HepG2 (cell line): ENCODE data around the gene CEBPB. TPM values are rescaled to one million over a fixed set of nuclear protein-coding genes. Genes with fewer than 3 reads are reported as not detected.

ENCODE experiments used
- HMGXB4 ChIP-seq, 2 experiments: sonication (generic) in 1 of 2; formaldehyde crosslinking in 1 of 2; IDR thresholded peaks; 2 replicates each; pipeline versions ENCODE4 v1.4.0 to v1.6.1; 2018 to 2020; ENCODE audit warnings: missing genetic modification reagents in 2 of 2, borderline replicate concordance in 1 of 2, low read depth in 1 of 2, mild to moderate bottlenecking in 1 of 2, missing biosample characterization in 1 of 2
- LCORL ChIP-seq, 2 experiments: fragments of 450-650 bp in 1 of 2; sonication (generic) in 1 of 2; formaldehyde crosslinking in 1 of 2; IDR thresholded peaks; 2 replicates each; pipeline versions ENCODE4 v1.5.0 to v1.6.1; 2017 to 2020; ENCODE audit warnings: antibody characterized with exemption in 1 of 2, missing genetic modification reagents in 1 of 2
- PBX3 ChIP-seq: sonication (generic); formaldehyde crosslinking; IDR thresholded peaks from 2 replicates; pipeline ENCODE4 v1.8.1; 2023; ENCODE audit warnings: missing genetic modification reagents, inconsistent platforms, borderline replicate concordance
- SIN3A ChIP-seq: IDR thresholded peaks from 2 replicates; pipeline ENCODE4 v1.6.1; 2011; ENCODE audit warnings: low read depth, mild to moderate bottlenecking, control low read depth, low read length, borderline replicate concordance
- SRY ChIP-seq: sonication (generic); formaldehyde crosslinking; IDR thresholded peaks from 2 replicates; pipeline ENCODE4 v1.8.0; 2022; ENCODE audit warnings: mild to moderate bottlenecking, missing genetic modification reagents
- ZBTB40 ChIP-seq, 2 experiments: fragments of 450-650 bp in 1 of 2; sonication (generic) in 1 of 2; formaldehyde crosslinking in 1 of 2; IDR thresholded peaks; 2 replicates each; pipeline versions ENCODE4 v1.6.1 to v1.8.0; 2016 to 2022; ENCODE audit warnings: antibody characterized with exemption in 1 of 2, mild to moderate bottlenecking in 1 of 2, missing genetic modification reagents in 1 of 2
- ZNF691 ChIP-seq: sonication (generic); formaldehyde crosslinking; IDR thresholded peaks from 2 replicates; pipeline ENCODE4 v1.4.0; 2020; ENCODE audit warnings: missing genetic modification reagents, low read depth, mild to moderate bottlenecking, borderline replicate concordance
- ZSCAN20 ChIP-seq: sonication (generic); formaldehyde crosslinking; IDR thresholded peaks from 2 replicates; pipeline ENCODE4 v1.4.0; 2020; ENCODE audit warnings: missing genetic modification reagents, mild to moderate bottlenecking, borderline replicate concordance
- polyA plus RNA-seq, 8 experiments: library from polyadenylated mRNA; depleted of rRNA in 3 of 8; stranded (reverse) in 7 of 8; unstranded in 1 of 8; fragments of >200 nt; fragmentation: Illumina TruSeq in 4 of 8; extraction: Trizol in 4 of 8; gene quantifications; 2 replicates each; pipeline versions ENCODE4 v1.2.1 to v1.2.3, GENCODE V29; 2011 to 2016; ENCODE audit warnings: low read depth in 4 of 8, missing spikeins in 1 of 8, mixed read lengths in 1 of 8; ENCODE audit not compliant: insufficient read depth in 1 of 8
- total RNA-seq, 5 experiments: library from RNA; depleted of rRNA; stranded (reverse); fragments of >200 nt; fragmentation: Illumina TruSeq; extraction: Trizol; gene quantifications; 2 replicates each; pipeline ENCODE4 v1.2.3, GENCODE V29; 2016; ENCODE audit warnings: low read depth in 1 of 5
- TF ChIP-seq, protein P1 (sequence below): sonication (generic); formaldehyde crosslinking; IDR thresholded peaks from 2 replicates; pipeline ENCODE4 v1.4.0; 2020; ENCODE audit warnings: missing genetic modification reagents

The CEBPB gene
- total and polyA plus RNA-seq, 2 of the 13 experiments (the other 11 are each of a cell fraction or from before 2014, with no cell fraction given), result 18.5 to 28.2 TPM

- no peak for TF ChIP-seq ZBTB40 (IDR thresholded peaks at IDR 0.05)
- no peak; the same call in 1 of the 2 replicates for TF ChIP-seq ZBTB40 (CRISPR knock-in tag; IDR thresholded peaks at IDR 0.05)
- peak; percentile 59; the same call in 1 of the 2 replicates for TF ChIP-seq ZNF691 (CRISPR knock-in tag)
- no peak for TF ChIP-seq SRY (CRISPR knock-in tag)
- no peak for TF ChIP-seq LCORL (IDR thresholded peaks at IDR 0.05)
- TF ChIP-seq LCORL (CRISPR knock-in tag; IDR thresholded peaks at IDR 0.05), result peak; percentile 90
- TF ChIP-seq PBX3 (CRISPR knock-in tag), result peak; percentile 34; the same call in 1 of the 2 replicates
- TF ChIP-seq SIN3A, result no peak
- TF ChIP-seq, protein P1, sequence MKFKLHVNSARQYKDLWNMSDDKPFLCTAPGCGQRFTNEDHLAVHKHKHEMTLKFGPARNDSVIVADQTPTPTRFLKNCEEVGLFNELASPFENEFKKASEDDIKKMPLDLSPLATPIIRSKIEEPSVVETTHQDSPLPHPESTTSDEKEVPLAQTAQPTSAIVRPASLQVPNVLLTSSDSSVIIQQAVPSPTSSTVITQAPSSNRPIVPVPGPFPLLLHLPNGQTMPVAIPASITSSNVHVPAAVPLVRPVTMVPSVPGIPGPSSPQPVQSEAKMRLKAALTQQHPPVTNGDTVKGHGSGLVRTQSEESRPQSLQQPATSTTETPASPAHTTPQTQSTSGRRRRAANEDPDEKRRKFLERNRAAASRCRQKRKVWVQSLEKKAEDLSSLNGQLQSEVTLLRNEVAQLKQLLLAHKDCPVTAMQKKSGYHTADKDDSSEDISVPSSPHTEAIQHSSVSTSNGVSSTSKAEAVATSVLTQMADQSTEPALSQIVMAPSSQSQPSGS, result peak; percentile 62
- TF ChIP-seq HMGXB4 (CRISPR knock-in tag; IDR thresholded peaks at IDR 0.05; ENCODE audit: borderline replicate concordance in 1 of 2, low read depth in 1 of 2), result peak in 1 of 2 experiments; percentile 85; a peak in 1 of 4 replicates
- TF ChIP-seq ZSCAN20 (CRISPR knock-in tag), result peak; percentile 84; the same call in 1 of the 2 replicates
These were observed 4.3 kb upstream of the CEBPB start (continued) for GRCh38 chr20:50186151-50186885.
